ENCODE data around the gene MPRIP. TPM values are rescaled to one million over a fixed set of nuclear protein-coding genes. Genes with fewer than 3 reads are reported as not detected.

MPRIP gene
- total and polyA plus RNA-seq, 2 donors (not counting 3 experiments of a cell fraction or from before 2014, with no cell fraction given) = 94.6 to 246 TPM

- H3K27ac ChIP-seq (ENCODE audit: insufficient read depth, low read depth, low read length) = no peak overlapping the region
- DNase-seq (ENCODE audit: low read depth, low spot score) (no peak), FAIRE-seq (no peak)
- intact Hi-C loops (cut with micrococcal nuclease) = no loop called here
- ChIA-PET CTCF (no interaction called here), POLR2A (no interaction called here)
- no peaks in the 10 kb centered on the region for H3K27me3 ChIP-seq (ENCODE audit: control insufficient read depth in 2 of 2, insufficient read depth in 2 of 2, low read length in 2 of 2)
- dilution Hi-C loops (cut with MboI; ENCODE audit: extremely low pct_ligation_motif_present, low sequenced_read_pairs) = no loop called here
- H3K4me2 ChIP-seq (ENCODE audit: insufficient read depth, low read length) = no peak overlapping the region
- H3K79me2 ChIP-seq (ENCODE audit: control insufficient read depth, insufficient read depth, low read length) = peaks cover 36% of the 10 kb centered on the region
- no peak for TF ChIP-seq CTCF (IDR thresholded peaks at IDR 0.05; ENCODE audit: extremely low read depth in 1 of 2, insufficient read depth in 1 of 2, low read depth in 1 of 2, low read length in 2 of 2)
- no peak for TF ChIP-seq FOS (IDR thresholded peaks at IDR 0.05; ENCODE audit: borderline replicate concordance, insufficient read depth, low read length)
- no peak for TF ChIP-seq MYC (IDR thresholded peaks at IDR 0.05; ENCODE audit: low read depth, low read length)
- TF ChIP-seq GATA2 (IDR thresholded peaks at IDR 0.05; ENCODE audit: insufficient read depth, insufficient read length, low read depth, low read length) = no peak
- TF ChIP-seq POLR2AphosphoS5 (IDR thresholded peaks at IDR 0.05; ENCODE audit: insufficient read depth, low read depth, low read length) = no peak
- H4K20me1 ChIP-seq (replicated peaks; ENCODE audit: control insufficient read depth, extremely low read depth, insufficient read depth, low read length) = no peaks in the 10 kb centered on the region
- no peak overlapping the region for H2AFZ ChIP-seq (ENCODE audit: low read depth, low read length)
- no peaks in the 10 kb centered on the region for H3K4me1 ChIP-seq (ENCODE audit: control insufficient read depth, extremely low read depth, insufficient read depth, low read length)
- no peaks in the 10 kb centered on the region for H3K9me3 ChIP-seq (replicated peaks; ENCODE audit: control insufficient read depth, insufficient read depth, low read length)
- no peaks in the 10 kb centered on the region for H3K9me1 ChIP-seq (replicated peaks; ENCODE audit: control insufficient read depth, extremely low read depth, insufficient read depth, low read length)
- H3K4me3 ChIP-seq (replicated peaks in 1 of 3; ENCODE audit: insufficient read depth in 1 of 3, low read depth in 1 of 3, low read length in 3 of 3) = no peak overlapping the region
- BruUV-seq (replicated peaks) = no TSS peak
- peaks cover 4 to 26% of the 10 kb centered on the region in 2 experiments for H3K36me3 ChIP-seq (ENCODE audit: control insufficient read depth in 2 of 2, extremely low read depth in 1 of 2, insufficient read depth in 2 of 2, low read length in 2 of 2)
- no peak overlapping the region for H3K9ac ChIP-seq (replicated peaks; ENCODE audit: extremely low read depth, insufficient read depth, low read length)
These were observed 84.2 kb downstream of the MPRIP start for GRCh38 chr17:17126131-17127110.

Measured in endothelial cell of umbilical vein (primary cell).